Erythroblast (primary cell): ENCODE measurements around the gene LAYN.

Experiments
- GATA1 ChIP-seq: IDR thresholded peaks from 2 replicates; pipeline ENCODE4 v1.6.1; 2011; ENCODE audit warnings: low read depth, mild to moderate bottlenecking, control low read depth, low read length, moderate library complexity
- POLR2A ChIP-seq: IDR thresholded peaks from 2 replicates; pipeline ENCODE4 v1.6.1; 2011; ENCODE audit warnings: mild to moderate bottlenecking, low read length

- TF ChIP-seq POLR2A, result no peak
- no peak for TF ChIP-seq GATA1
Observed at GRCh38 chr11:111598148-111598547, 57.6 kb downstream of the LAYN start.
